ENCODE results near the gene DLX1.
"Not testable (repeated sequence)": the region's sequence is repeated elsewhere in the genome, so short reads cannot be mapped to it uniquely, and the experiment has no call there.

DLX1 gene

GRCh38 chr2:172099472-172100079, 14.3 kb downstream of the DLX1 start:
- DNase-seq, result no peak

GRCh38 chr2:172100080-172100934, 15.0 kb downstream of the DLX1 start:
- DNase-seq, result no peak

GRCh38 chr2:172100935-172101820, 15.9 kb downstream of the DLX1 start:
- DNase-seq, result no peak

- no peak for DNase-seq
These were observed 16.6 kb downstream of the DLX1 start for GRCh38 chr2:172101821-172102390.

- peak; percentile 97 to 98 for DNase-seq
These were observed 17.4 kb downstream of the DLX1 start, which contains the start of gene DLX2 for GRCh38 chr2:172102391-172103359. TSS of gene DLX2 (minus strand) at chr2:172102900. CDS start at chr2:172102538, 362 bp downstream.

GRCh38 chr2:172103471-172104272, 18.4 kb downstream of the DLX1 start:
- no peak for DNase-seq

- no peak for DNase-seq
These were observed 20.3 kb downstream of the DLX1 start for GRCh38 chr2:172105471-172106107.

GRCh38 chr2:172106108-172106961, 21.0 kb downstream of the DLX1 start:
- no peak for DNase-seq

- DNase-seq, result no peak
These were observed 22.6 kb downstream of the DLX1 start for GRCh38 chr2:172107690-172108586.

- no peak for DNase-seq
These were observed 23.3 kb downstream of the DLX1 start for GRCh38 chr2:172108587-172108930.

- no peak for DNase-seq
These were observed 24.1 kb downstream of the DLX1 start for GRCh38 chr2:172109256-172109987.

- DNase-seq, result no peak
These were observed 24.9 kb downstream of the DLX1 start for GRCh38 chr2:172109988-172110811.

GRCh38 chr2:172113617-172114016, 28.3 kb downstream of the DLX1 start:
- no peak for DNase-seq

- DNase-seq, result not testable (repeated sequence)
These were observed 28.9 kb downstream of the DLX1 start for GRCh38 chr2:172114176-172114575.

- DNase-seq, result no peak
These were observed 29.3 kb downstream of the DLX1 start for GRCh38 chr2:172114579-172114978.

GRCh38 chr2:172116107-172116506, 30.8 kb downstream of the DLX1 start:
- DNase-seq, result no peak

- no peak for DNase-seq
These were observed 33.8 kb downstream of the DLX1 start for GRCh38 chr2:172119089-172119488.
